ENCODE data around the gene NQO2.

The NQO2 gene

GRCh38 chr6:2988094-2988425 lies 11.6 kb upstream of the NQO2 start:
- Histone ChIP-seq H3K27ac (peak overlapping the region; percentile 92), H3K4me1 (ENCODE audit: control insufficient read depth in 1 of 2, insufficient read depth in 1 of 2, low read depth in 1 of 2, low read length in 1 of 2) (peaks cover 15 to 30% of the 10 kb centered on the region in 2 experiments), H3K27me3 (no peaks in the 10 kb centered on the region), H3K9me3 (no peaks in the 10 kb centered on the region), H3K4me3 (ENCODE audit: low read depth in 1 of 2, low read length in 1 of 2) (peak overlapping the region; percentile 85 to 87), H3K36me3 (no peaks in the 10 kb centered on the region)
- no peak for TF ChIP-seq CTCF (IDR thresholded peaks at IDR 0.05)

- peak; percentile 79 for TF ChIP-seq CTCF (IDR thresholded peaks at IDR 0.05)
- Histone ChIP-seq H3K9me3 (no peaks in the 10 kb centered on the region), H3K27ac (peak overlapping the region; percentile 92), H3K4me3 (ENCODE audit: low read depth in 1 of 2, low read length in 1 of 2) (peak overlapping the region; percentile 85 to 87), H3K4me1 (ENCODE audit: control insufficient read depth in 1 of 2, insufficient read depth in 1 of 2, low read depth in 1 of 2, low read length in 1 of 2) (peaks cover 15 to 28% of the 10 kb centered on the region in 2 experiments), H3K36me3 (no peaks in the 10 kb centered on the region), H3K27me3 (no peaks in the 10 kb centered on the region)
Observed at GRCh38 chr6:2988426-2989331, 11.0 kb upstream of the NQO2 start.

DNA sequence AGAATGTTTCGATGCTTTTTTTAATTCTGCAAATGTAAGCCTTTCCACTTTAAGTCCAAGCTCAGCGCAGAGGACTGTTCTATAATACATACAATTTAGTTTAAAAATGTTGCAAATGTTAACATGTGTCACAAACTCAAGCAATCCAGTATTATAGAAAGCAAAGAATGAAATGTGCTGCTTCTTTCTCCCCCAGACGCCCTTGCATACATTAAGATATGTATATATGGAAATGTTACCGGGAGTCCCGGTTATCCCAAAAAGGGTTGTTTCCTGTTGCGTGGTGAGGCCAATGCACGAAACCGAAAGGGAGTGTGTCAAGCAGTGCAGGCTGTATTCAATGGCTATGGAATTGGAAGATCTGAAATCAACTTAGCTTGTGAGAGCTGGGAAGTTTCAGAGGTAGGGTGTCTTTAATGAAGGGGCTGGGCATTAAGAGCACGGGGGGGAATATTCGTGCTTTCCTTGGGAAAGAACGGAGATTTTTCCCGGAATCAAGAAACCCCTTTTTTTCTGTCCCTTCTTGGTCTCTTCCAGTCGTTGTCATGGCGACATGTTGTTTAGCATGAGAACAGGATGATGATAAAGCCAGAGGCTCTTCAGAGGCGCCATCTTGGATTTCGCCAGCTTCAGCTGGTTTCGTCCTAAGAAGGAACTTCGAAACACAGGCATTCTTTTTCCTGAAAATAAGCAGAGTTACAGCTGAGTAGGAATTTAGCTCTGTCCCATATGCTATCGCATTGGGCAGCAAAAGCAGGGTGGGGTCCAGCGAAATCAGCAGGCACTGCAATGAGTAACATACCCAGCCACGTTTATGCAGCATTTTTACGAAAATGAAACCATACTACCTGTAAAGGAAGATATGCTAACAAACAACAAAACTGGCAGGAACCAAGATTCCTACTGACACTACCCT lies 10.1 kb upstream of the NQO2 start:
- Histone ChIP-seq H3K27me3 (no peaks in the 10 kb centered on the region), H3K27ac (peak overlapping the region; percentile 92), H3K4me1 (ENCODE audit: control insufficient read depth in 1 of 2, insufficient read depth in 1 of 2, low read depth in 1 of 2, low read length in 1 of 2) (peaks cover 15 to 28% of the 10 kb centered on the region in 2 experiments), H3K4me3 (ENCODE audit: low read depth in 1 of 2, low read length in 1 of 2) (peak overlapping the region; percentile 85 to 87), H3K9me3 (no peaks in the 10 kb centered on the region), H3K36me3 (no peaks in the 10 kb centered on the region)
- no peak for TF ChIP-seq CTCF (IDR thresholded peaks at IDR 0.05)

GRCh38 chr6:2990248-2990931 lies 9.3 kb upstream of the NQO2 start:
- no peak for TF ChIP-seq CTCF (IDR thresholded peaks at IDR 0.05)
- Histone ChIP-seq H3K4me1 (ENCODE audit: control insufficient read depth in 1 of 2, insufficient read depth in 1 of 2, low read depth in 1 of 2, low read length in 1 of 2) (peaks cover 15 to 28% of the 10 kb centered on the region in 2 experiments), H3K27me3 (no peaks in the 10 kb centered on the region), H3K36me3 (no peaks in the 10 kb centered on the region), H3K27ac (peak overlapping the region; percentile 92), H3K4me3 (ENCODE audit: low read depth in 1 of 2, low read length in 1 of 2) (peak overlapping the region; percentile 85 to 87), H3K9me3 (no peaks in the 10 kb centered on the region)

DNA sequence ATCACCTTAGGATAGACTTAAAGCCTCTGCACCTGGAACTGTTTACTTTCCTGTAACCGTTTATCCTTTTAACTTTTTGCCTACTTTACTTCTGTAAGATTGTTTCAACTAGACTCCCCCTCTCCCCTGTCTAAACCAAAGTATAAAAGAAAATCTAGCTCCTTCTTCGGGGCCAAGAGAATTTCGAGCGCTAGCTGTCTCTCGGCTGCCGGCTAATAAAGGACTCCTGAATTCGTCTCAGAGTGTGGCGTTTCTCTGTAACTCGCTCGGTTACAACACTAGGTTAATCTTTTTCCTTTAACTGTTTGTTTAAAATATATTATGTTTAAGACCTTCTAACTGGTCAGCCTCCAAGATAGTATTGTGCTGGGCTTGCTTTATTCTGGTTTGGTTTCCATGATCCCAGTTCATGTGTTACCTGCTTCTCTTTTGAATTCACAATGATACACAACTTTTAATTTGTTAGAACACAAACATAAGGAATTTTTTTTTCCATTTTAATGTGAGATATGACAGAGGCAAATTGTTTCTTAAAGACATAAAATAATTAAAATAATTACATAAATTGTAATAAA lies 8.7 kb upstream of the NQO2 start:
- H3K27ac ChIP-seq, result peak overlapping the region; percentile 92
- no peaks in the 10 kb centered on the region for H3K36me3 ChIP-seq
- peak overlapping the region; percentile 85 to 87 for H3K4me3 ChIP-seq (ENCODE audit: low read depth in 1 of 2, low read length in 1 of 2)
- no peaks in the 10 kb centered on the region for H3K9me3 ChIP-seq
- no peak for TF ChIP-seq CTCF (IDR thresholded peaks at IDR 0.05)
- peaks cover 15 to 28% of the 10 kb centered on the region in 2 experiments for H3K4me1 ChIP-seq (ENCODE audit: control insufficient read depth in 1 of 2, insufficient read depth in 1 of 2, low read depth in 1 of 2, low read length in 1 of 2)
- H3K27me3 ChIP-seq, result no peaks in the 10 kb centered on the region
